MM.1S (cell line): ENCODE data around the gene UBQLN1.
"Not testable (repeated sequence)": the region's sequence is repeated elsewhere in the genome, so short reads cannot be mapped to it uniquely, and the experiment has no call there.

ENCODE experiments used
- DNase-seq: peaks from one replicate; pipeline ENCODE4 v3.0.0-alpha.2; 2015
- H2AFZ ChIP-seq: fragments of 300-600 bp; sonication (generic); 2 replicates; pipeline ENCODE4 v1.6.0; 2016; ENCODE audit warnings: antibody characterized with exemption, low read length
- H3F3A ChIP-seq: fragments of 300-600 bp; sonication (generic); 2 replicates; pipeline ENCODE4 v1.6.1; 2016; ENCODE audit warnings: mild to moderate bottlenecking, antibody characterized with exemption, low read length, moderate library complexity, mixed read lengths; ENCODE audit not compliant: insufficient read depth
- H3K27ac ChIP-seq: fragments of 300-600 bp; sonication (generic); 2 replicates; pipeline ENCODE4 v1.5.1; 2016; ENCODE audit warnings: mild to moderate bottlenecking, low read length
- H3K27me3 ChIP-seq: fragments of 300-600 bp; sonication (generic); replicated peaks from 2 replicates; pipeline ENCODE4 v1.6.0; 2016; ENCODE audit warnings: low read length; ENCODE audit not compliant: insufficient read depth
- H3K36me3 ChIP-seq: fragments of 300-600 bp; sonication (generic); replicated peaks from 2 replicates; pipeline ENCODE4 v1.6.1; 2016; ENCODE audit warnings: mild to moderate bottlenecking, low read length, mixed read lengths; ENCODE audit not compliant: insufficient read depth
- H3K4me1 ChIP-seq: fragments of 300-600 bp; sonication (generic); 2 replicates; pipeline ENCODE4 v1.6.1; 2016; ENCODE audit warnings: low read length, mixed read lengths
- H3K4me2 ChIP-seq: fragments of 300-600 bp; sonication (generic); 2 replicates; pipeline ENCODE4 v1.6.0; 2016; ENCODE audit warnings: low read depth, low read length
- H3K4me3 ChIP-seq: fragments of 300-600 bp; sonication (generic); 2 replicates; pipeline ENCODE4 v1.5.1; 2016; ENCODE audit warnings: low read length, mixed read lengths
- H3K79me2 ChIP-seq: fragments of 300-600 bp; sonication (generic); 2 replicates; pipeline ENCODE4 v1.6.1; 2016; ENCODE audit warnings: mixed run types, low read length, mixed read lengths
- H3K9ac ChIP-seq: fragments of 300-600 bp; sonication (generic); 2 replicates; pipeline ENCODE4 v1.6.1; 2016; ENCODE audit warnings: low read length, mixed read lengths
- H3K9me2 ChIP-seq: fragments of 300-600 bp; sonication (generic); replicated peaks from 2 replicates; pipeline ENCODE4 v1.6.1; 2016; ENCODE audit warnings: mild to moderate bottlenecking, low read length, mixed read lengths; ENCODE audit not compliant: insufficient read depth
- H3K9me3 ChIP-seq: fragments of 300-600 bp; sonication (generic); replicated peaks from 2 replicates; pipeline ENCODE4 v1.6.1; 2016; ENCODE audit warnings: mild to moderate bottlenecking, low read length, mixed read lengths; ENCODE audit not compliant: insufficient read depth
- H4K20me1 ChIP-seq: fragments of 300-600 bp; sonication (generic); 2 replicates; pipeline ENCODE4 v1.6.1; 2016; ENCODE audit warnings: mild to moderate bottlenecking, low read length, moderate library complexity, mixed read lengths; ENCODE audit not compliant: insufficient read depth
- CTCF ChIP-seq: fragments of 300-600 bp; sonication (generic); IDR thresholded peaks from 2 replicates; pipeline ENCODE4 v1.5.1; 2016; ENCODE audit warnings: antibody characterized with exemption, low read length, mixed read lengths
- EZH2 ChIP-seq: fragments of 300-600 bp; sonication (generic); optimal IDR thresholded peaks from 2 replicates; pipeline ENCODE3; 2017; ENCODE audit warnings: low read depth, mild to moderate bottlenecking, antibody characterized with exemption, low read length, mixed read lengths
- EZH2phosphoT487 ChIP-seq: fragments of 300-600 bp; sonication (generic); IDR thresholded peaks from 2 replicates; pipeline ENCODE4 v1.6.1; 2018; ENCODE audit warnings: antibody characterized with exemption, low read length

UBQLN1 gene

GRCh38 chr9:83744206-83744605 is 36.4 kb upstream of the UBQLN1 start:
- Histone ChIP-seq H2AFZ (no peak overlapping the region), H3K36me3 (no peaks in the 10 kb centered on the region), H3K27me3 (no peaks in the 10 kb centered on the region), H4K20me1 (no peaks in the 10 kb centered on the region), H3K9ac (no peak overlapping the region), H3K27ac (no peak overlapping the region), H3K4me2 (no peak overlapping the region), H3K9me2 (no peaks in the 10 kb centered on the region), H3K79me2 (no peaks in the 10 kb centered on the region), H3K4me1 (no peaks in the 10 kb centered on the region), H3K9me3 (no peaks in the 10 kb centered on the region), H3K4me3 (no peak overlapping the region), H3F3A (no peaks in the 10 kb centered on the region)
- no peak for TF ChIP-seq EZH2
- no peak for TF ChIP-seq CTCF
- TF ChIP-seq EZH2phosphoT487: no peak
- no peak for DNase-seq

- Histone ChIP-seq H3K4me2 (no peak overlapping the region), H3K27ac (no peak overlapping the region), H3F3A (no peaks in the 10 kb centered on the region), H3K4me1 (no peaks in the 10 kb centered on the region), H3K9me2 (no peaks in the 10 kb centered on the region), H3K9ac (no peak overlapping the region), H3K9me3 (no peaks in the 10 kb centered on the region), H2AFZ (no peak overlapping the region), H3K36me3 (no peaks in the 10 kb centered on the region), H3K27me3 (no peaks in the 10 kb centered on the region), H3K79me2 (no peaks in the 10 kb centered on the region), H4K20me1 (no peaks in the 10 kb centered on the region), H3K4me3 (no peak overlapping the region)
- TF ChIP-seq EZH2 (no peak), CTCF (no peak), EZH2phosphoT487 (no peak)
- no peak for DNase-seq
Observed at GRCh38 chr9:83733739-83734138, 26.0 kb upstream of the UBQLN1 start.

GRCh38 chr9:83728591-83729368 is 21.0 kb upstream of the UBQLN1 start:
- not testable (repeated sequence) for H3K4me1 ChIP-seq, H3F3A ChIP-seq

GRCh38 chr9:83724436-83724835 is 16.7 kb upstream of the UBQLN1 start:
- H3K9me2 ChIP-seq: no peaks in the 10 kb centered on the region
- no peaks in the 10 kb centered on the region for H3F3A ChIP-seq
- no peaks in the 10 kb centered on the region for H3K9me3 ChIP-seq
- no peak overlapping the region for H3K27ac ChIP-seq
- no peak for TF ChIP-seq CTCF
- TF ChIP-seq EZH2: no peak
- TF ChIP-seq EZH2phosphoT487: no peak
- no peaks in the 10 kb centered on the region for H4K20me1 ChIP-seq
- H3K36me3 ChIP-seq: no peaks in the 10 kb centered on the region
- H3K4me2 ChIP-seq: no peak overlapping the region
- H3K79me2 ChIP-seq: no peaks in the 10 kb centered on the region
- no peaks in the 10 kb centered on the region for H3K4me1 ChIP-seq
- no peak overlapping the region for H3K4me3 ChIP-seq
- no peaks in the 10 kb centered on the region for H3K27me3 ChIP-seq
- H3K9ac ChIP-seq: no peak overlapping the region
- no peak overlapping the region for H2AFZ ChIP-seq
- no peak for DNase-seq

More at GRCh38 chr9:83728591-83729368, 21.0 kb upstream of the UBQLN1 start:
- H3K79me2 ChIP-seq, H3K36me3 ChIP-seq, H3K9me2 ChIP-seq, H3K9ac ChIP-seq, H3K4me3 ChIP-seq, H4K20me1 ChIP-seq, H3K4me2 ChIP-seq, H2AFZ ChIP-seq, H3K9me3 ChIP-seq, H3K27ac ChIP-seq, DNase-seq, H3K27me3 ChIP-seq: not testable (repeated sequence)
